Fibroblast of villous mesenchyme (primary cell): Measurements from ENCODE around the gene DLEC1. TPM values are rescaled to one million over a fixed set of nuclear protein-coding genes. Genes with fewer than 3 reads are reported as not detected.

ENCODE experiments used
- DNase-seq: peaks from one replicate; pipeline ENCODE4 v3.0.0-alpha.2; 2010; ENCODE audit warnings: low read depth
- H3K4me3 ChIP-seq: 2 replicates; pipeline ENCODE4 v1.5.1; 2011; ENCODE audit warnings: low read depth, mild to moderate bottlenecking, low read length
- total RNA-seq: library from RNA; depleted of rRNA; stranded (reverse); fragments of >200 nt; gene quantifications from 2 replicates; pipeline ENCODE4 v1.2.3, GENCODE V29; 2012
- TF ChIP-seq, protein P1 (sequence below): IDR thresholded peaks from 2 replicates; pipeline ENCODE4 v1.5.1; 2012; ENCODE audit warnings: low read depth, mild to moderate bottlenecking, low read length; ENCODE audit not compliant: insufficient read depth

Gene DLEC1
- total RNA-seq, 1 donor, result under 0.01 TPM

DNA sequence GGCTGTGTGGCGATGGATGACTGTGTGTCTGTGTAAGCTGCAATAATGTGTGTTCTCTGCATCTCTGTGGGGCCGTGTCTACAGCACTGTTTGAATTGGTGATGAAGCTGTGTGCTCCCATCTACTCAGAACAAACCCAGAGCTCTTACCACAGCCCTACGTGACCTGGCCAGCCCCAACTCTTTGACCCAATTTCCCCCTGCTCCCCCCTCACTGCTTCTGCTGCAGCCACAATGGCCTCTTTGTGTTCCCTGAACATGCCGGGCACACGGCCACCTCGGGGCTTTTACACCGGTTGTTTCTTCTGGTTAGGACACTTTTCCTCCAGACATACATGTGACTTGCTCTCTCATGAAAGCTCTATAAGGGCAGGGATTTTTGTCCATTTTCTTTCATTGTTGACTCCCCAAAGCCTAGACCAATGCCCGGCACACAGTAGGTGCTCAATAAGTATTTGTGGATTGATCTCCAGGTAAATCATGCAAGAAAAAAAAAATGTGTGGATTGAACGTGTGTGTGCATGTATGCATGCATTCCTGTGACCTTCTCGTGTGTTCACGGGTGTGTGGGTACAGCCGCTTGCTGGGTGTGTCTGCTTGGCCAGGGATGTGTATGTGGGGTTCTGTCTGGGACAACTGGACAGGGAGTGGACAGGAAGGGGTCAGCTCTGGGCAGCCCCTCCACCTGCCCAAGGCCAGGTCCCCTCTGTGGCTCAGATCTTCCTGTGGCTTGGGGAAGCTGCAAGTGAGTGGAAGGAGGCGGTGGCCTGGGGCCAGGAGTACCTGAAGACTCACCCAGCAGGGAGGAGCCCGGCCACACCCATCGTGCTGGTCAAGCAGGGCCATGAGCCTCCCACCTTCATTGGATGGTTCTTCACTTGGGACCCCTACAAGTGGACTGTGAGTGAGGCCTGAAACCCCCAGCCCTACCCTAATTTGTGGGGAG, 33.7 kb upstream of the DLEC1 start:
- TF ChIP-seq, protein P1, sequence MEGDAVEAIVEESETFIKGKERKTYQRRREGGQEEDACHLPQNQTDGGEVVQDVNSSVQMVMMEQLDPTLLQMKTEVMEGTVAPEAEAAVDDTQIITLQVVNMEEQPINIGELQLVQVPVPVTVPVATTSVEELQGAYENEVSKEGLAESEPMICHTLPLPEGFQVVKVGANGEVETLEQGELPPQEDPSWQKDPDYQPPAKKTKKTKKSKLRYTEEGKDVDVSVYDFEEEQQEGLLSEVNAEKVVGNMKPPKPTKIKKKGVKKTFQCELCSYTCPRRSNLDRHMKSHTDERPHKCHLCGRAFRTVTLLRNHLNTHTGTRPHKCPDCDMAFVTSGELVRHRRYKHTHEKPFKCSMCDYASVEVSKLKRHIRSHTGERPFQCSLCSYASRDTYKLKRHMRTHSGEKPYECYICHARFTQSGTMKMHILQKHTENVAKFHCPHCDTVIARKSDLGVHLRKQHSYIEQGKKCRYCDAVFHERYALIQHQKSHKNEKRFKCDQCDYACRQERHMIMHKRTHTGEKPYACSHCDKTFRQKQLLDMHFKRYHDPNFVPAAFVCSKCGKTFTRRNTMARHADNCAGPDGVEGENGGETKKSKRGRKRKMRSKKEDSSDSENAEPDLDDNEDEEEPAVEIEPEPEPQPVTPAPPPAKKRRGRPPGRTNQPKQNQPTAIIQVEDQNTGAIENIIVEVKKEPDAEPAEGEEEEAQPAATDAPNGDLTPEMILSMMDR, result no peak
- no peak overlapping the region for H3K4me3 ChIP-seq
- DNase-seq, result no peak

DNA sequence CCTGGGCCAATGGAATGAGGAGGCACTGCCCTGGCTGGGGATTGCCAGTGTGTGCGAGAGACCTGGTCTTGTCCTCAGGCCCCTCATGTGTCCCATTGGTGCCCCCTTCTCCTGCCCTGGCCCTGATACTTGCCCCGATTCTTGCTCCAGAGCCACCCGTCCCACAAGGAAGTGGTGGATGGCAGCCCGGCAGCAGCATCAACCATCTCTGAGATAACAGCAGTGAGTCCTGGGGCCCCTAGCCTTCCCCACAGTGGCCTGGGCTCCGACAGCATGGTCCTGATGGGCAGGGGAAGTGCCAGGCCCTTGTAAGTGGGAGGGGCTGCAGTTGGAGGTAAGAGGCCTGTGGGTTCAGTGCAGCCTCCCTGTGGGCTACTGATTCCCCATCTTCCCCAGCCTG, 33.0 kb upstream of the DLEC1 start:
- DNase-seq, result no peak
- no peak overlapping the region for H3K4me3 ChIP-seq
- TF ChIP-seq, protein P1, result no peak

DNA sequence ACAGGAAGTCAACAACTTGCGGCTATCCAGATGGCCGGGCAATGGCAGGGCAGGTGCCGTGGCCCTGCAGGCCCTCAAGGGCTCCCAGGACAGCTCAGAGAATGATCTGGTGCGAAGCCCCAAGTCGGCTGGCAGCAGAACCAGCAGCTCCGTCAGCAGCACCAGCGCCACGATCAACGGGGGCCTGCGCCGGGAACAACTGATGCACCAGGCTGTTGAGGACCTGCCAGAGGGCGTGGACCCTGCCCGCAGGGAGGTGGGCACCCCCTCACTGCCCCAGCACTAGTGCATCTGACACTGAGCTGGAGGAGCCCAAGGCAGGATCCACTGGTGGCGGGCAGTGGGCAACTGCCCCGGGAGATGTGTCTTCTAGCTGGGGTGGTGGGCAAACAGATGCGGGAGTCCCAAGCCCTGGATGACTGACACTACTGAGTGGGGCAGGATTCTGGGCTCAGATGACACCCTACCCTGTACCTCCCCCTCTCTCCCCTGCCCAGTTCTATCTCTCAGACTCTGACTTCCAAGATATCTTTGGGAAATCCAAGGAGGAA, 32.5 kb upstream of the DLEC1 start:
- TF ChIP-seq, protein P1, result no peak
- H3K4me3 ChIP-seq, result no peak overlapping the region
- no peak for DNase-seq

DNA sequence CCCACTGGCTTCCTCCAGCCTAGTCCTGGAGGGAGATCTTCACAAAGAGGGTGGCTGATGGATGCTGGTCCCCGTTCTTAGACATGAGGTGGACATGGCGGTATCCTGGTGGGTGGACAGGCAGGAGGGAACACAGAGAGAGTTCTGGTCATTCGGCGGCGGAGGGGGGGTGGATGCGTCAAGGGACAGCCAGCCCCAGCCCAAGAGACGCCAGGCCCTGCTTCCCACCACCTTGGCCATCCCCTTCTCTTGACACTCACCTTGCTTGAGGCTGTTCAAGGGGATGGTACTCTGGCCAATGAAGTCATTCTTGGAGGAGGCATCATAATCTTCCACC, 31.3 kb upstream of the DLEC1 start:
- TF ChIP-seq, protein P1, result no peak
- no peak for DNase-seq
- no peak overlapping the region for H3K4me3 ChIP-seq

DNA sequence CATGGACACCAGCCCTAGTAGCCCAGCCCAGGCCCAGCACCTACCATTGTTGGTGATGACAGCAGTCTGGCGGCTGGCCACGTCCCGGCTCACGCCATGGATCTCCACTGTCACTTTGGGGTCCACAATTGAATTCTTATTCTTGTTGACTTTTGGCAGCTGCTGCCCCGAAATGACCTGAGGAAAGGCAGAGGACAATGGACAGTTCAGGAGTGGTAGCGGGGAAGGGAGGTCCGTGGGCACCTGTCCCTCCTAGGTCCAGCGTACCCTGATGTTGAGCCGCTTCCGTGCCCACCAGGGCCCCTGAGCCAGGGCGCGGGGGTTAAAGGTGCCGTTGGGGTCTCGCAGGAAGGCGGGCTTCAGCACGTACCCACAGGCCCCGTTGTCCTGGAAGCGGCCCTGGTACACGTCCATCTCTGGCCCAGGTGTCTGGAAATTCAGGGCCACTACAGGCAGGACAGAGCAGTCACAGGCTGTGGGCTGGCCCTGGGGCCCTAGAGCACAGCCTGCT, 30.8 kb upstream of the DLEC1 start:
- no peak for DNase-seq
- TF ChIP-seq, protein P1, result no peak
- no peak overlapping the region for H3K4me3 ChIP-seq

DNA sequence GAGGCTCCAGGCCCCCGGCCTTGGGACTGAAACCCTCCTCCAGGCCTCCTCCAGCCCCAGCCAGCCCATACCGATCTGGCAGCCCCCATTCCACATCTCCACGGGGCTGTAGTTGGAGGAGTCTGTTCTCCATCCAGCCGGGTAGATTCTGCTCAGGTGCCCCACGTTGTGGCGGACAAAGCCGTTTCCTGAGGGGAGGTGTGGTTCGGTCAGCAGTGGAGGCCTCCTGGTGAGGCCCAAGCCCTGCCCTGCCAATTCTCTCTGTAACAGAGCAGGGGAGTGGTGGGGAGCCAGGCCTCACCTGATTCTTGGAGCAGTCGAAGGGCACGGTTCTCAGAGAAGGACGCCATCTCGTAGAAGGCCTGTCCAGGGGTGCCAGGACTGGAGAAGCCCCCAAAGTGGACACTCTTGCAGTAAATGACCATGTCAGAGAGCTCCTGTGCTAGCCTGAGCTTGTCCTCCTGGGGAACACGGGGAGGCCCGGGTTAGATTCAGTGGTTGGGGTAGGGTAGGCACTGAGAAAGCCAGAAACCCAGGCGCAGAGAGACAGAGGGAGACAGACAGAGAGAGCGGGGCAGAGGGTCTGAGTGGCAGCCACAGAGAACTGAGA, 29.9 kb upstream of the DLEC1 start:
- no peak for DNase-seq
- TF ChIP-seq, protein P1, result no peak

More for the DNA sequence above, 29.9 kb upstream of the DLEC1 start:
- no peak overlapping the region for H3K4me3 ChIP-seq
